ENCODE measurements around the gene EGR1.

EGR1 gene

DNA sequence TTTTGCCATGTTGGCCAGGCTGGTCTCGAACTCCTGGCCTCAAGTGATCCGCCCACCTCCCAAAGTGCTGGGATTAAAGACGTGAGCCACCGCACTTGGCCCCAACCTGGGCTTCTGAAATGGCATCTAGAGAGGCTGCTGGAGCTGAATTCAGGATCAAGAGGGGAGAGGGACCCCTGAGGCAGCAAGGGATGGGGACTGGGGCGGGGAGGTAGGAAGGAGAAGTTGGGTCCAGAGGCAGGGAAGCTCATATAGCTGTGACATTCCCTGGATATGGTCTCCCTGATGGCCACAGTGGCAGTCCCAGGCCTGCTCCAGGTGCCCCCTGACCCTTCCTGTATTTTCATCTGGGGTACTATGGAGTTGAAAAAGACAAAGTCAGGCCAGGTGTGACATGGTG, 14.3 kb upstream of the EGR1 start:
- H3K27ac ChIP-seq: no peak overlapping the region
- no peak for DNase-seq (ENCODE audit: low read depth, low spot score)

DNA sequence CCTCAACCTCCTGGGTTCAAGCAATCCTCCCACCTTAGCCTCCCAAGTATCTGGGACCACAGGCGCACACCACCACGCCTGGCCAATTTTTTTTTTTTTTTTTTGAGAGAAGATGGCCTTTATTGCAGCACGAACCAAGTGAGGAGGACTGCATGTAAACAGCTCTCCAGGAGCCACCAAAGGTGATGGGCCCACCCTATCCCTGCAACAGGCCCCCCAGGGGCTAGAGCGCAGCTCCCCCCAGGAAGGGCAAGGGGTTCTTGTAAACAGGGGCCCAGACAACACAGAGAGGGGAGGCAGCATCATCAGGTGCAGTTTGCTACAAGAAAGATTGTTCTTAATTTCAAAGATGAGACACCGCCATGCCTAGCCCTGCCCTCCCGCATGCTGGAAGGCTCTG, 12.6 kb upstream of the EGR1 start:
- H3K27ac ChIP-seq: no peak overlapping the region
- DNase-seq (ENCODE audit: low read depth, low spot score): no peak

DNA sequence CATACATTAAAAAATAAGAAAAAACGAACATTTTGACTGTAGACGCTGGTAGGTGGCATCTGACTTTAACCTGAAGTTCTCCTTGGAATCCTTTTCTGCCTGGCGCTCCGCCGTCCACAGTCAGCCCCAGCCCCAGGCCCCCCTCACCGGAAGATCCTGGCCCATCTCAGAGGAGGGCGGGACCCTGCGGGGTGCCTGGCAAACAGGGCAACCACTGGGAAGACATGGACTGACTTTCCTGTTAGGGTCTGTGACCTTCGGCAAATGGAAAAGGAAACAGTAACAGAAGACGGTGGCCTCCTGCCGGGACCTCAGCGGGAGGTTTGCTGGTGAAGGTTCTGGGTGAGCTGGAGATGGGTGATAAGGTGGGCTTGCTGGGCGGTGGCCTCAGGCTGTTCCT, 11.7 kb upstream of the EGR1 start:
- DNase-seq (ENCODE audit: low read depth, low spot score): no peak
- no peak overlapping the region for H3K27ac ChIP-seq

DNA sequence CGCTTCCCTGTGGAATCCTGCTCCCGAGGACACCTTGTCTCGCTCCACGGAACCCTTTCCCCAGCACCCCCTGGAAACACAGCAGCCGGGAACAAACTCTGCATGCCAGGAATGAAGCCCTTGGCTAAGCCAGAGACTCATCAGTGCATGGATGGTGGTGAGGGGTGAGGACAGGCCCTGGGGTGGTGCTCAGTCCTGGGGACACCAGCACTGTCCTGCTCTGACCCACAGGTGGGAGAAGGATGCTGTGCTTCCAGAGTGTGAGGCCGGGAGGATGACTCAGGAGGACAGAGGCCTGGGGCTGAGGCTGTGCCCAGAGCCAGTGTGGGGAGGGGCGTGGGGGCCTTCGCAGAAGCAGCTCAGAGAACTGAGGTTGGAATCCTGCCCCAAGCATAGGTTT, 11.2 kb upstream of the EGR1 start:
- no peak for DNase-seq (ENCODE audit: low read depth, low spot score)
- H3K27ac ChIP-seq: no peak overlapping the region

DNA sequence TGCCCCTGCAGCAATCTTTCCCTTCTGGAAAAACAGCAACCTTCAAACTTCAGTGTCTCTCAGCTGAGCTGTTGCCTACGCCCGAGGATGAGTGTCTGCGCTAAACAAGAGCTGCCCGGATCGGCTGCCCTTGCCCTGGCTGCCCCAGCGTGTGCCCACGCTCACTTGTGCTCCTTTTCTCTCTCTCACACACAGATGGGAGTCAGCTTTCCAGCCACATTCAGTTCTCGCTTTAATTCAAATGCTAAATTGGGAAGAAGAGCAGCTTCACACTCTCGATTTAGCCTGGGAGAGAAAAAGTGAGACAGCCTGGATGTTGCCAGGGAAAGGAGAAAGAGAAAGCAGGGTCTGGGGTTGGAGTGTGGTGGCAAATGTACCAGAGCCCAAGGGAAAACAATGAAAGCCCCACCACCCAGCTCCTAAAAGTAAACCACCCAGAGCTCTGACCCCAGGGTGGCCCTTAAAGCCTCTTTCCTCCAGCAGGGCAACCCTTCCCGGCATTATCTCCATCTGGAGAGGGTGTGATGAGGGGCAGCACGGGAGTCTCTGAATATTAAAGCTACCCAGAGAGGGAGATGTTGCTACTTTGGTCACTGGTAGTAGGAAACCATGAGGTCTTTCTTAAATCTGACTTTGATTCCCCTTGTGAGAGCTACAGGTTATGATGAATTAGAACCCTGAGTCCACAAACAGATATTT, 9.9 kb upstream of the EGR1 start:
- DNase-seq (ENCODE audit: low read depth, low spot score): no peak
- H3K27ac ChIP-seq: no peak overlapping the region

DNA sequence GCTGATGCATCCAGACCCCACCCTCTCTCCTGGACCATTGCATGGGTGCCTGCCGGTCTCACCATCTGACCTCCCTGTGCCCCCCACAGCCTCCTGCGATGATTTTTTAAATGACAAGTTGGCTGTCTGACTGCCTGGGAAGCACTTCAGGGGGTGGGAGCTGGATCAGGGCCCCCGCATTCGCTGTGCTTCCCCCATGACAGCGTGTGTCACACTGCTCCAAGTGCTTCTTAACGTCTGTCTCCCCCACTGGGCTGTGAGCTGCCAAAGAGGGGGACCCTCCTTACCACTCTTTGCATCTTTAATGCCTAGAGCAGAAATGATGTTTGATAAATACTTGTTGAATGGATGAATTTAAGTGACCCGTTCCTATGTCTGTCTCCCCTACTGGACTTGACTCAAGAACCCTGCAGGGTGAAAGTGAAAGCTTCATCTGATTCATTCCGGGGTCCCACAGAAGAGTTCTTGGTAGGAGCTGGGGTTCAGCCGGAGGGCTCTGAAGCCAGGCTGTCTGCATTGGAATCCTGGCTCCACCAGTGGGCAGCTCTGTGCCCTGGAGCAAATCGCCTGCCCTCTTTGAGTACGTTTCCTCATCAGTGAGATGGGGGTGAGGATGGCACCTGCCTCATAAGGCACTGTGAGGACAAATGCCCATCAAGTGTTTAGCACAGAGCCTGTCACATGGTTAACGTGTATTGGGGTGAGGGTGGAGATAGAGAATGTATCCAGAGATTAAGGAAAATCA, 7.6 kb upstream of the EGR1 start:
- DNase-seq (ENCODE audit: low read depth, low spot score): no peak
- H3K27ac ChIP-seq: no peak overlapping the region

DNA sequence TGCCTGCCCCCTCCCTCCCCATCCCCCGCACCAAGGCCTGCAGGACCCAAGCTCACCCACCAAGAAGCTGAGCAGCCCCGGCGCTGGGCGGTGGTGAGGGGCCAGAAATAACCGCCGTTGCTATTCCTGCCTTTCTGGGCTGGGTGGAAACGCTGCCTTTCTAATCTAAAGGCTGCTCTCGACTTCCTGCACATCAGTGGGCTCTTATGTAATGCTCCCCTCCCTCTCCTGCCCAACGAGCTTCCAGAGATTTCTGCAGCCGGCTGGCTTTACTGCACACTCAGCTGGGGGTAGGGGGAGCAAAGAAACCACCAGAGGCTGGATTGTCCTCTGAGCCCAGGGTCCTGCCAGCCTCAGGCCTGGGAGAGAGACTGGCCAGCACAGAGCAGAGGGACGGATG, 6.9 kb upstream of the EGR1 start:
- no peak for DNase-seq (ENCODE audit: low read depth, low spot score)
- no peak overlapping the region for H3K27ac ChIP-seq

DNA sequence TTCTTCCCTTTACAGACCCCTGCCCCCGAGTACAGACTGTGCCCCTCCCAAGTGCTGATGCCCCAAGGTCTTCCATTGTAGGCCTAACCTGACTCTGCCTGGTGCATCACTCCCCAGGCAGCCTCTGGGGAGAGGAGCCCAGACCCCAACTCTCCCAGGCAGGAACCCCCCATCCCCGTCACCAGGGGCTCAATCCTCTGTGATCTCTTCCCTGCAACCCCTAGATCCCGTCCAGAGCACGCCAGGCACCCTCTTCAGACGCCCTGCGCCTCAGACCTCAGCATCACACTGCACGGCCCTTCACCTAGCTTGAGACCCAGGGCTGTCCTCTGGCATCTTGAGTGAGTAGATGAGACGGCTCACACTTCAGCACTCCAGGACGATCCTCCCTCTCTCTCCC, 6.4 kb upstream of the EGR1 start:
- no peak overlapping the region for H3K27ac ChIP-seq
- no peak for DNase-seq (ENCODE audit: low read depth, low spot score)

DNA sequence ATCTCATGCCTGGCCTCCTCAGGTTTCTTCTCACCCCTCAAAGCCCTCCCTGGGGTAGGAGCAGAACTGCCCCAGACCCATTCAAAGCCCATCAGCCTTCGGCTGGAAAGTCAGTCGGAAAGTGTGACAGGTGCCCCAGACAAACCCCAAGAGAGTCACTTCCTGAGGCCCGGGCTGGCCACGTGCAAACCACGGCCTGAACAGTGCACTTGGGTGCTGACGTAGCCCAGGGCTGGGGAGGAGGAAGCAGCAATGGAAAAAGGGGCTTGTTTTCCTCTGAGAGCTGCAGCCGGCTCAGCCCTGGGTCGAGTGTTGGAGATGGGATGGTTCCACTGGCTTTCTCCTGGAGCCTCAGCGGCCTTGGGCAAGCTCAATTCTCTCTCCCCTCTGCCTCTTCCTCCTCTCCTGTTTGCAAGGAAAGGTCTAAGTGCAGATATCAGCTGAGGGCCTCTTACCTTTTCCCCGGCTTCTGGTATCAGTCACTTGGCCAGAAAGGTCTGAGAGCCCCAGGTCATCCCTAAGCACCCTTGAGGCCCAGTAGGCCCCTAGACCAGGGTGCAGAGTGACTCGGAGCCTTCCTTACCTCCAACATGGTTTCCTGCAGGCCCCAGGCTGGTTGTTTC, 5.9 kb upstream of the EGR1 start:
- H3K27ac ChIP-seq: no peak overlapping the region
- no peak for DNase-seq (ENCODE audit: low read depth, low spot score)

DNA sequence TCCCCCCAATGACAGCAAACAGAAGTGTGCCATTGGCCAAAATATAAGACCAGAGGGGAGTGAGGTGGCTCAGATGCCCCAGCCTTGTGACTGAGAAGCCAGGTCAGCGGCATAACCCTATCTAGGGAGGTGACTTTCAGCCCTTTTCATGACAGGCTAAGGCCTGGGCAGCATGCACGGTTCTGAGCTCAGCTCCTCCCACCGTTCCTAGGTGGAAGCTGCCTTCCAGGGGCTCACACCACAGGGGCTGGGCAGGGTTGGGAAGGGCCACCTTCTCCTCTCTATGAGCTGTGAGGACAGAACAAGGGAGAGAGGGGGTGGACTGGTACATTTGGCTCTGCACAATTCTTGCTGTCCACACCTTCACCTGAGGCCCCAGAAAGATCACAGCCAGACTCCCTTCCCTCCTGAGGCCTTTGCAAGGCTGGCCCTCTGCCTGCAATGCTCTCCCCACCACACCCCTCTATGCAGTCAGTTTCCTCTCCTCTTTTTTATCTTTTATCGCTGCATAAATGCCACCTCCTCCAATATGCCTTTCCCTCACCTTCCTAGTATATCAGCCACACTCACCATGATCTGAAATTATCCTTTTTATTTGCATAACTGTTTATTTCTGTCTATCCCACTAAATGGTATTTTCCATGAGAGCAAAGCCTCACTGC, 5.1 kb upstream of the EGR1 start:
- DNase-seq (ENCODE audit: low read depth, low spot score): no peak
- no peak overlapping the region for H3K27ac ChIP-seq

DNA sequence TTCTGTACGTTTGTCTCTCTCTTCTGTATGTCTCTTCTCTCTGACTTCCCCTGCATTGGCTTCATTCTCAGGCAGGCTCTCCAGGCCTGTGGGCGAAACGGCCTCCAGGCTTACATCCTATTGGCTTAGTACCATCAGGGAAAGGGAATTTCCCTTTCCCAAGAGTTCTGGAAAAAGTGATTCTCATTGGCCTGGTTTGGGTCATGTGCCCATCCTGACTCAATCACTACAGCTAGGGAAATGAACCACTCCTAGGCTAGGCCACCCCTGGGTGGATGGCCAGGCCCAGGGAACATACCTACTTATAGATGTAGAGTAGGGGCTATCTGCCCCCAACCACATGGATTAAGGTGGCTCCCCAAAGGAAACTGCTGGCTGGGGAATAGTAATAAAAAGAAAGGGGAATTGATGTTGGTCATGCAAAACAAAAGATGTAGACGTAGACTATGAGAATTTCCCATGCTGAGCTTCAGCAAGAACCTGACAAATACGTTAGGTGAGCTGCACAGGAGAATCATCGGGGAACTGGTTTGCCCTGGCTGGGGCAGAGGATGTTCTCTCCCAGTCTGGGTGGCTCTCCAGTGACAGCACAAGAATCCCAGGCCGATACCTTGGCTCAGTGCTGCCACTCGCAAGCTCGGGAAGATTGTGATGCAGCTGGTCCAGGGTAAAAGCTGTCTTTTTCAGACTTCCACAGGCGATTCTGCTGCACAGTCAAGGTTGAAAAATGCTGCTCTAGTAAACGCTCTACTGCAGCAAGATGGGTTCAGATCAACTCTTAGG, 3.7 kb upstream of the EGR1 start:
- H3K27ac ChIP-seq: no peak overlapping the region
- DNase-seq (ENCODE audit: low read depth, low spot score): no peak

DNA sequence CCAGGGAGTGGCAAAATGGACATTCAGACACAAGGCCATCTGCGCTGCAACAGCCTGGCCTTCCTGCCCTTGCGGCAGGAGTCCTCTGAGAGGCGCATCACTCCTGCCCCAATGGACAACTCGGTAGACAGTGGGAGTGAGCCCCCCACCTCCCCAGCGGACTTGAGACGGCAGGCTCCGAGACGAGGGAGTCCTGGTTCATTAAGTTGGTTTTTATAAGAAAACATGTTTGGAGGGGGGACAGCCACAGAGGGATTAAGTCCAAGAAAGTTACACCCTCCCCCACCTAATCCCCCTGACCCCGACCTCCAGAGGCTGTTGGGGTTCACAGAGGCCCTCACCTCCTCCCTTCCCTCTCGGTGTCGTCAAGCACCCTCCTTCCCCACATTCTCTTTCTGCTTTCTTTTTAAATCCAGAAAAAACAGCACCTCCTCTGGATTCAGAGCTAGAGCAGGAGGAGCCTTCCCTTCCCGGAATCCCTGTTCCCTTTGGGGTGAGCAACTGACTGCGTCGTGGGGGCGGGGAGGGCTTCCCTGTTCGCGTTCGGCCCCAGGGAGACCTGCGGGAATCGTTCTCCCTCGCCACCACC, 1.8 kb upstream of the EGR1 start:
- peak overlapping the region; percentile 96 for H3K27ac ChIP-seq
- DNase-seq (ENCODE audit: low read depth, low spot score): no peak

DNA sequence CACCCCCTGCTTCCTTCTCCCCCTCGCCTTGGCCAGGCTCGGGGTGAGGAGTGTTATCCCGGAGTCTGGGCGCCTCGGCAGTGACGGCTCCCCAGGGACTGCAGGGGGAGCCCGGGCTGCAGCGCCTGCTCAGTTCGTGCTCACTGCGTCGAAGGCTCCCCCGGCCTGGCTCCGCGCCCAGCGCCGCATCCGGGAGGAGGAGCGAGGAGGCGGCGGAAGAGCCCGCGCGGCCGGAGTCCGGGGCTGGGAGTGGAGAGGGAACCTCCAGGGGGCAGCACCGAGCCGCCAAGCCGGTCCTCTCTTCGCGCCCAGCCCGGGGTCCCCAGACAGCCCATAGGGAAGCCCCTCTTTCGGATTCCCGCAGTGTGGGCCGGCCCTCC, 1.3 kb upstream of the EGR1 start:
- no peak for DNase-seq (ENCODE audit: low read depth, low spot score)
- H3K27ac ChIP-seq: peak overlapping the region; percentile 96

DNA sequence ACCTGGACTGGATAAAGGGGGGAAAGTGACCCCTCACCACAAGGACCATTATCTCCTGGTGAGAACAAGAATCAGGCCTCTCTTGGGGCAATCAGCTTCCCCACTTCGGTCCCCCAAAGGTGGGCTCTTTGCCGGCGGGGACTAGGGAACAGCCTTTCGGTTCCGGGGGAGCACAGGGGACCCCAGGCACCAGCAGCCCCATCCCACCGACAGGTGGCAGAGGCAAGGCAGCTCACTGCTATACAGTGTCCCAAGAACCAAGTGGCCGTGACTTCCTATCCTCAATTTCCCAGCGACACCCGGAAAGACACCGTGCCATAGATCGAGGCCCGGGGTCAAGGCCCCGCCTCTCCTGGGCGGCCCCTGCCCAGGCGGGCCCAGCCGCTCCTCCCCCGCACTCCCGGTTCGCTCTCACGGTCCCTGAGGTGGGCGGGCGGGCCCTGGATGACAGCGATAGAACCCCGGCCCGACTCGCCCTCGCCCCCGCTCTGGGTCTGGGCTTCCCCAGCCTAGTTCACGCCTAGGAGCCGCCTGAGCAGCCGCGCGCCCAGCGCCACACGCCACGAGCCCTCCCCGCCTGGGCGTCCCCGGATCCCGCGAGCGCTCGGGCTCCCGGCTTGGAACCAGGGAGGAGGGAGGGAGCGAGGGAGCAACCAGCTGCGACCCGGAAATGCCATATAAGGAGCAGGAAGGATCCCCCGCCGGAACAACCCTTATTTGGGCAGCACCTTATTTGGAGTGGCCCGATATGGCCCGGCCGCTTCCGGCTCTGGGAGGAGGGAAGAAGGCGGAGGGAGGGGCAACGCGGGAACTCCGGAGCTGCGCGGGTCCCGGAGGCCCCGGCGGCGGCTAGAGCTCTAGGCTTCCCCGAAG, 655 bp upstream of the EGR1 start:
- DNase-seq (ENCODE audit: low read depth, low spot score): peak; percentile 95

DNA sequence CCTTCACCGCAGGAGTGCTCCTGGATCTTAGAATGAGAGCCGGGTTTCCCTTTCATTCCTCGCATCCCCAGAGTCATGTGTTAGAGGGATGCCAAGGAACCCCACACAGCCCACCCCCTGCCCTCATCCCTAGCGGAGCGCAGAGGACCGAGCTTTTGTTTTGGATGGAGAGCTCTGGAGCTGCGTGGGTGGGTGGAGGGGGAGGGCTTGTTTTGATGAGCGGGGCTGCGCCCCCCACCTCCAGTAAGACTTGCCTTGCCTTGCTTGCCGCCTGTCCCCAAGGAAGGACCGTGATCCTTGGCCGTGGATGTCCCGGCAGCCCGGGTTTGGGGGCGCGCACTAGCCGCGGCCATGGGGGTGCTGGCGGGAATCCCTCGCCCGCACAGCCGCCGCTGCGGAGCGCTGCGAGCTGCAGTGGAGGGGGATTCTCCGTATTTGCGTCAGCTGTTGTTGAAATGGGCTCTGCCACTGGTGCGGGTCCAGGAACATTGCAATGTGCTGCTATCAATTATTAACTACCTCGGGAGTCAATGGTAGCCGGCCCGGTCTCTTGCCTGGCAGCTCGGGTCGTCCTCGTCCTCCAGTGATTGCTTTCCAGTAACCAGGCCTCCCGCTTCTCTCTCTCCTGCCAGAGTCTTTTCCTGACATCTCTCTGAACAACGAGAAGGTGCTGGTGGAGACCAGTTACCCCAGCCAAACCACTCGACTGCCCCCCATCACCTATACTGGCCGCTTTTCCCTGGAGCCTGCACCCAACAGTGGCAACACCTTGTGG, 1.0 kb downstream of the EGR1 start:
- H3K27ac ChIP-seq: peak overlapping the region; percentile 96
- no peak for DNase-seq (ENCODE audit: low read depth, low spot score)

More for the DNA sequence above, 655 bp upstream of the EGR1 start:
- H3K27ac ChIP-seq: peak overlapping the region; percentile 96

DNA sequence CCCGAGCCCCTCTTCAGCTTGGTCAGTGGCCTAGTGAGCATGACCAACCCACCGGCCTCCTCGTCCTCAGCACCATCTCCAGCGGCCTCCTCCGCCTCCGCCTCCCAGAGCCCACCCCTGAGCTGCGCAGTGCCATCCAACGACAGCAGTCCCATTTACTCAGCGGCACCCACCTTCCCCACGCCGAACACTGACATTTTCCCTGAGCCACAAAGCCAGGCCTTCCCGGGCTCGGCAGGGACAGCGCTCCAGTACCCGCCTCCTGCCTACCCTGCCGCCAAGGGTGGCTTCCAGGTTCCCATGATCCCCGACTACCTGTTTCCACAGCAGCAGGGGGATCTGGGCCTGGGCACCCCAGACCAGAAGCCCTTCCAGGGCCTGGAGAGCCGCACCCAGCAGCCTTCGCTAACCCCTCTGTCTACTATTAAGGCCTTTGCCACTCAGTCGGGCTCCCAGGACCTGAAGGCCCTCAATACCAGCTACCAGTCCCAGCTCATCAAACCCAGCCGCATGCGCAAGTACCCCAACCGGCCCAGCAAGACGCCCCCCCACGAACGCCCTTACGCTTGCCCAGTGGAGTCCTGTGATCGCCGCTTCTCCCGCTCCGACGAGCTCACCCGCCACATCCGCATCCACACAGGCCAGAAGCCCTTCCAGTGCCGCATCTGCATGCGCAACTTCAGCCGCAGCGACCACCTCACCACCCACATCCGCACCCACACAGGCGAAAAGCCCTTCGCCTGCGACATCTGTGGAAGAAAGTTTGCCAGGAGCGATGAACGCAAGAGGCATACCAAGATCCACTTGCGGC, 1.8 kb downstream of the EGR1 start:
- H3K27ac ChIP-seq: peak overlapping the region; percentile 96
- DNase-seq (ENCODE audit: low read depth, low spot score): no peak

DNA sequence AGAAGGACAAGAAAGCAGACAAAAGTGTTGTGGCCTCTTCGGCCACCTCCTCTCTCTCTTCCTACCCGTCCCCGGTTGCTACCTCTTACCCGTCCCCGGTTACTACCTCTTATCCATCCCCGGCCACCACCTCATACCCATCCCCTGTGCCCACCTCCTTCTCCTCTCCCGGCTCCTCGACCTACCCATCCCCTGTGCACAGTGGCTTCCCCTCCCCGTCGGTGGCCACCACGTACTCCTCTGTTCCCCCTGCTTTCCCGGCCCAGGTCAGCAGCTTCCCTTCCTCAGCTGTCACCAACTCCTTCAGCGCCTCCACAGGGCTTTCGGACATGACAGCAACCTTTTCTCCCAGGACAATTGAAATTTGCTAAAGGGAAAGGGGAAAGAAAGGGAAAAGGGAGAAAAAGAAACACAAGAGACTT, 2.4 kb downstream of the EGR1 start:
- no peak overlapping the region for H3K27ac ChIP-seq

More for the DNA sequence above, 2.4 kb downstream of the EGR1 start:
- no peak for DNase-seq (ENCODE audit: low read depth, low spot score)
